Skeletal muscle satellite cell (primary cell): Measurements from ENCODE around the gene PHOX2A.
A peak's percentile ranks its signal among the peaks of the same experiment; 100 is the strongest.

Source experiments
- H3K27me3 ChIP-seq: 2 replicates; pipeline ENCODE4 v1.7.0; 2013; ENCODE audit warnings: low read length; ENCODE audit not compliant: control insufficient read depth, insufficient read depth
- H3K36me3 ChIP-seq: 2 replicates; pipeline ENCODE4 v1.7.0; 2013; ENCODE audit warnings: mild to moderate bottlenecking, control low read depth, low read length; ENCODE audit not compliant: insufficient read depth
- H3K4me1 ChIP-seq: 2 replicates; pipeline ENCODE4 v1.7.0; 2013; ENCODE audit warnings: low read length; ENCODE audit not compliant: control insufficient read depth, insufficient read depth
- H3K4me2 ChIP-seq: 2 replicates; pipeline ENCODE4 v1.7.0; 2013; ENCODE audit warnings: mild to moderate bottlenecking, low read length
- H3K4me3 ChIP-seq: 2 replicates; pipeline ENCODE4 v1.7.0; 2013; ENCODE audit warnings: low read length
- H3K9ac ChIP-seq: 2 replicates; pipeline ENCODE4 v1.7.0; 2013; ENCODE audit warnings: mild to moderate bottlenecking, low read depth, low read length, moderate library complexity
- H3K9me3 ChIP-seq: replicated peaks from 2 replicates; pipeline ENCODE4 v1.7.0; 2013; ENCODE audit warnings: mild to moderate bottlenecking, control low read depth, low read length

Gene PHOX2A

DNA sequence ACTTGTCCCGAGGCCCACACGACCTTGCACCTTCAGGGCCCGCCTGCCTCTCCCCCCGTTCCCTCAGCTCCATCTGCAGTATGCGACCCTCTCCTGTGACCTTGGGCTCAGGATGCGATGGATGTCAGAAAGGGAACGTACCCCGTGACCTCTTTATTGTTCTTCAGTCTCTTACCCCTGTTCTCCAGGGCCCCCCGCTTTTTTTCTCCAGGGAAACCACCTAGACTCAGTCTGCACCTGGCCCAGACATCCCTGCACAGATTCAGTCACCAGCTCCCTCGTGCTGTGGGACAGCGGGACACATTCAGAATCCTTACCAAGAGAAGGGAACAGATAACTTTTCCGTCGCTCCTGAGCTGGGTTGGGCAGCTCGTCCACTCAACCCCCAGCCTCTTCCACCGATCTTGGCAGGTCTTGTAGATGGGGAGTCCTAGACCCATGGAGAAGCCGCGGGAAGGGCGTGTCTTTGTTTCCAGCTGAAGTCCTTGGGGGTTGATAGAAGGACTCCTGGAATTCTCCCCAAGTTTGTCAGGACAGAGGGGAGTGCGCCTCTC, 1.4 kb upstream of the PHOX2A start:
- Histone ChIP-seq H3K4me2 (no peak overlapping the region), H3K4me1 (peaks cover 2% of the 10 kb centered on the region), H3K9me3 (no peaks in the 10 kb centered on the region), H3K27me3 (peaks cover 82% of the 10 kb centered on the region), H3K4me3 (no peak overlapping the region), H3K9ac (no peak overlapping the region), H3K36me3 (no peaks in the 10 kb centered on the region)

DNA sequence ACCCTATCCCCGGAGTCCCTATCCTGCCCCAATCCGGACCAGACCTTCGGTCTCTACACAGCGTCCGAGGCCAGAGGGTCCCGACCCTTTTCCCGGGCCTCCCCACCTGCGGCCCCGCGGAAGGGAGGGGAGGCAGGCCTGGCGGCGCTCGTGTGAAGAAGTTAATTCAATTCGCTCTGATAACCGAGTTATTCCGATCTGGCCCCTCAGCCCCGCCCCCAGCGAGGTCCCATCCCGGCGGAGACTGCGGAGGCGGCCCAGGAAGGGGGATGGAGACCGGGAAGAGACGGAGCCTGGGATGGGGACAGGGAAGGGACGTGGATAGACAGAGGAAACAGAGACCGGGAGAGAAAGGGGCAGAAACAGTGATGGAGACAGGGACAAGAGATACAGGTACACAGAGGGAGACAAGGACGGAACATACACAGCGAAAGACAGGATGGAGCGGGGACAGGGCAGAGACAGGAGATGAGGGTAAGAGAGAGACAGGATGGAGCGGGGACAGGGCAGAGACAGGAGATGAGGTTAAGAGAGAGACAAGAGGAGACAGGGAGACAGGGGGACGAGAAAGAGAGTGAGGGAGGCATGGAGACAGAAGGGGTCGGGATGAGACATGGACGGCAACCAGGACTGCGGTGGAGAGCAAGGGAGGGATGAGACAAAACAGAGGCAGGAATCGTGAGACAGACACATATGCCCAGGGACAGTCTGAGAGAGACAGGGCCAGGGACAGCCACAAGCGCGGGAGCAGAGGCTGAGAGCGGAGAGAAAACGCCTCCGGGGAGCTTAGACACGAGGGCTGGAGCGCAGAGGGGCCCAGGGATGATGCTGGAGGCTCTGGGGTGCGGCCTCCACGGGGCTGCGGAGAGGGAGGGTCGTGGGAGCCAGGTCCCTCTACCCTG, 636 bp upstream of the PHOX2A start:
- H3K27me3 ChIP-seq, result peaks cover 80% of the 10 kb centered on the region
- no peak overlapping the region for H3K4me3 ChIP-seq
- no peaks in the 10 kb centered on the region for H3K9me3 ChIP-seq
- no peak overlapping the region for H3K9ac ChIP-seq
- peak overlapping the region; percentile 29 for H3K4me2 ChIP-seq
- no peaks in the 10 kb centered on the region for H3K36me3 ChIP-seq
- peaks cover 9% of the 10 kb centered on the region for H3K4me1 ChIP-seq

DNA sequence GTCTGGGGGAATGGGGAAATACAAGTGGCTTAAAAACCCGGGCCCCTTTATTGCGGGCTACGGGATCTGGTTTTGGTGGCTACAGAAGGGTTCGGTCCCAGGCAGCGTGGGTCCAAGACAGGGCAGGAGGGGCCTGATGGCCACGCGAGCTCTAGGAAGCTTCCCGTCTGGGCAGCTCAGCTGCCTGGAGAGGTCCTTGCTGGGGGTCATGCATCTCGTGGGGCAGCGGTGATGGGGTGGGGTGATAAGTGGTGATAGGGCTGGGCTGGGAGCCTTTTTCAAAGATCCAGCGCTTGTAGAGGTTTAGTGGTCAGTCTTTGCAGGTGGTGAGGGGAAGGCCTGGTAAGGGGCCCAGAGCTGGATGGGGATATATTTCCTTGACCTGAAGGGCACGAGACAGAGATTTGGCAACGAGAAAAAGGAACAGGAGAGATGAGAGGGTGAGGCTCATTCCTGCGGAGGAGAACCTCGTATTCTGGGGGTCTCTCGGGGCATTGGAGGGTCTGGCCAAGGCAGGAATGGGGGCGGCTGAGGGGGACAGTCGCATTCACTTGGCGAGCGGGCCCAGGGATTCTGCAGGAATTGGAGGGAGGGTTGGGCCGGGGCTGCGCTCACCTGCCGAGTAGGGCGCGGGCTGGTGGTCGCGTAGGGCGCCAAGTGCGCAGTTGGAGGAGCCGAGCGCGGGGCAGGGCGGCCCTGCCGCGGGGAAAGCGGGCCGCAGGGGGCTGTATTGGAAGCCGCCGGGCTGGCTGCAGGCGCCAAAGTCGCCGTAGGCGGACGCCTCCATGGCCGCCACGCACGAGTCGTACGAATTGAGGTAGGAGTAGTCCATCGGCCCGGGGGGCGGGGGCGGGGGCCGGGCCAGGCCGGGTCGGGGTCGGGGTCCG, 560 bp downstream of the PHOX2A start:
- no peaks in the 10 kb centered on the region for H3K9me3 ChIP-seq
- H3K4me3 ChIP-seq, result no peak overlapping the region
- H3K36me3 ChIP-seq, result peaks cover 5% of the 10 kb centered on the region
- no peak overlapping the region for H3K9ac ChIP-seq
- peaks cover 16% of the 10 kb centered on the region for H3K4me1 ChIP-seq
- H3K4me2 ChIP-seq, result no peak overlapping the region
- peaks cover 74% of the 10 kb centered on the region for H3K27me3 ChIP-seq

DNA sequence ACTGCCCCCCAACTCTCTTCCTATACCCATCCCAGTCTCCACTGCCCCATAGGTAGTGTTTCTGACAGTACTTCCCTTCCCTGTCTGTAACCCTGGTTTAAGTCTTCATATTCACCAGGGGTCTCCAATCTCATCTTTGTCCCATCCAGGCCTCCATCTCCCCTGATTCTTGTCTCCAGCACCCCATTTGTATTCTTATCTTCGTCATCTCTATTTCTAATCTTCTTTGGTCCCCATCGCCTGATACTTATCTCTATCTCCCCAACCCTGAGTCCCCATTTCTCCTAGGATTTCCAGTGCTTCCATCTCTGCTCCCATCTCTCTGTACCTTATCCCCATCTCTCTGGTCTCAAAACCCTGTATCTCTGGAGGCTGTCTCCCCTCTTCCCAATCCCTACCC, 1.8 kb downstream of the PHOX2A start:
- peaks cover 16% of the 10 kb centered on the region for H3K4me1 ChIP-seq
- H3K4me3 ChIP-seq, result no peak overlapping the region
- H3K9ac ChIP-seq, result no peak overlapping the region
- peaks cover 16% of the 10 kb centered on the region for H3K36me3 ChIP-seq
- peaks cover 63% of the 10 kb centered on the region for H3K27me3 ChIP-seq
- no peak overlapping the region for H3K4me2 ChIP-seq
- H3K9me3 ChIP-seq, result no peaks in the 10 kb centered on the region

DNA sequence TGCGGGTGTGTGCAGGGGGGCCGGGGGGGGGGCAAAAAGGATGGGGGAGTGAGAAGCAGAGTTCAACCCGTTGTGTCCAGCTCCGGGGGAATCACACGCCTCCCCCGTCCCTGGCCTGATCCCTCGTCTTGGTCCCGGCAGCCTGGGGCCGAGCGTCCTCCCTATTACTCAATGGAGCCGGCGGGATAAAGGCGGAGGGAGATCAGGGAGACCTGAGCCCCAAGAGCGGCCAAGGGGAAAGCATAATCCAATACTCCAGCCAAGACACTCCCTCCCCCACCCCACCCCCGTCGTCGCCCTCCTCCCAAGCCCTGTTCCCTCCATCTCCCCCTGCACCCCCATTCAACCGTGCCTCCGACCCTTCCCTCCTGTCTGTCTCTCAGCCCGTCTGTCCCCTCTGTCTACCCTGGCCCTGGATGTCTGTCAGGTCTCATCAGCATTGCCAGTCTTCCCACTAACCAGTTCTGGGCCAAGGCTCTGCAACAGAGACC, 2.6 kb downstream of the PHOX2A start:
- Histone ChIP-seq H3K27me3 (peaks cover 56% of the 10 kb centered on the region), H3K36me3 (peaks cover 24% of the 10 kb centered on the region), H3K4me1 (peaks cover 16% of the 10 kb centered on the region), H3K4me2 (no peak overlapping the region), H3K9me3 (no peaks in the 10 kb centered on the region), H3K9ac (no peak overlapping the region), H3K4me3 (no peak overlapping the region)

DNA sequence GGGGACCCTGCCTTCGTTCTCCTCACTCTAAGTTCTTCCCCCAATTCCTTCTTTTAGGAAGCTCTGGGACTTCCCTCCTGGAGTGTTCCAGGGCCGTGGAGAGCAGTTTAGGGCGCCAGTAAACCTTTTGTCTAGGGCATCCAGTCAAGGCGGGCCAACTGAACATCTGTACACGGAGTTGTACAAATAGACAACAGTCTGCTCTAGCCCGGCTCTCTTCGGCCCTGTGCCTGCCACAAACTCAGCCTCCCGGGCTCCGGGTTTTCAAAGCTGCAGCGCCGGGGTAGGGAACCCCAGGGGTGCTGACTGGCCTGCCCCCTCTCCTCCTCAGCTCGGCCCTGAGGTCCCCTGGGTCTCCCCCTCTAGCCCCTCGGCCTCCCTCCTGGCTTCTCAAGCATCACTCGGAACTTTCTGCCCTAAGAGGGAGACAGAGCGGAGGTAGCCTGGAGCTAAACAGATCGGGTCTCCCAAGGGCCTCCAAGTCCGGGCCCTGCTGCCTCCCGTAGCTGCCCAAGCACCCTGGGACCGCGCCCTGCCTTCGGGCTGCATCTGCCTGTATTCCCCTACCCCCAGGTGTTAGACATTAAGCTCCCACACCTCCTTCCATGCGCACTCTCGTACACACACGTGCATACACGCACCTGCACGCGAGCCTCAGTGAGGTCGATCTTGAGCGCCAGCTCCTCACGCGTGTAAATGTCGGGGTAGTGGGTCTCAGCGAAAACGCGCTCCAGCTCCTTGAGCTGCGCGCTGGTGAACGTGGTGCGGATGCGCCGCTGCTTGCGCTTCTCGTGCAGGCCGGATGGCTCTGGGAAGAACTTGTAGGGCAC, 3.3 kb downstream of the PHOX2A start:
- H3K4me2 ChIP-seq, result peak overlapping the region; percentile 83
- peaks cover 16% of the 10 kb centered on the region for H3K4me1 ChIP-seq
- H3K9me3 ChIP-seq, result no peaks in the 10 kb centered on the region
- peaks cover 29% of the 10 kb centered on the region for H3K36me3 ChIP-seq
- H3K4me3 ChIP-seq, result peak overlapping the region; percentile 62
- H3K27me3 ChIP-seq, result peaks cover 50% of the 10 kb centered on the region
- H3K9ac ChIP-seq, result no peak overlapping the region

DNA sequence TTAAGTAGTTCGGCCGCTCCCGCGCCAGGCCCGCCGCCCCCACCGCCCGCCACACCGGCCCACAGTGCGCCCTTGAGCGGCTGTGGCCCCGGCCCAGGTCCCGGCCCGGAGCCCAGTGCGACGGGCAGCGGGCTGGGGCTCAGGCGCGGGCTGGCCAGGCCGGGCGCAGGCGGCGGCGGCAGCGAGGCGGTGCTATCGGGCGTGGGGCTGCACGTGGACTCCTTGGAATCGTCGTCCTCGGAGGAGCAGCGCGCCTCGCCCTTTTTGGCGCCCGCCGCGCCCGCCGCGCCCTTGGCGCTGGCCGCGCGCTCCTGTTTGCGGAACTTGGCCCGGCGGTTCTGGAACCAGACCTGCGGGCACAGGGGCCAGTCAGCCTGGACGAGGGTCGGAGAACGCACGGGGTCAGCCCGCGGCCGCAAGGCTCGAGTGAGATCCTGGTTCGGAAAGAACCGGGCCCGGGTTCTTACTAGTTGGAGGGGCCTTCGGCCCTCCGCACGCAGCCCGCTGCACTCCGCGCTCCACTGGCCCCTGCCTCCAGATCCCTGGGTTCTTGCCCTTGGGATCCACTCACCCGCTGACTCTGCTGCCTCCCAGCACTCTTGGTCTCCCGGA, 4.0 kb downstream of the PHOX2A start:
- H3K4me2 ChIP-seq, result peak overlapping the region; percentile 83
- peak overlapping the region; percentile 62 for H3K4me3 ChIP-seq
- peak overlapping the region; percentile 18 for H3K9ac ChIP-seq
- peaks cover 42% of the 10 kb centered on the region for H3K27me3 ChIP-seq
- no peaks in the 10 kb centered on the region for H3K9me3 ChIP-seq
- H3K4me1 ChIP-seq, result peaks cover 16% of the 10 kb centered on the region
- peaks cover 36% of the 10 kb centered on the region for H3K36me3 ChIP-seq

DNA sequence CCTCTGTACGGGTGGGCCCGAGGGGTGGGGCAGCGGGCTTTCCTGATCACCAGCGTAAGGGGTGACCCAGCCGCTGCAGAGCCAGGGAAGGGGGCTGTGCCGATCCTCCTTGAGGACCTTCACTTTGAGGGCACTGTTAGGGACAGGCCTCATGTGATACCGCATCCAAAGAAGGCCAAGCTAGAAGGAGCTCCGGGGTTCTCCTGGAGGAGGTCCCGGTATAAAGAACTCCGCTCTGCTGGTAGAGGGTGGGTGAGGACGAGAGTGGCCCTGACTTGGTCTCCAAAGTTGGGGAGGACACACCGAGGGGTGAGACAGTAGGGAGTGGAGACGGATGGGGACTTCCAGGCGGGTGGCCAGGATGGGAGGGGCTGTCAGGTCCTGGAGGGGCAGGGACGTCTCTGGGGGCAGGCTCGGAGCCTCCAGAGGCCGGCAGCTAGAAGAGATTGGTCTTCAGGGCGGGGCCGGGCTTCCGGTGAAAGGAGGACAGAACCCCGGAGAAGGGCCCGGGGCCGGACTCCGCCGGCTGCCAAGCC, 4.6 kb downstream of the PHOX2A start:
- Histone ChIP-seq H3K9ac (peak overlapping the region; percentile 18), H3K4me1 (peaks cover 16% of the 10 kb centered on the region), H3K36me3 (peaks cover 42% of the 10 kb centered on the region), H3K4me2 (peak overlapping the region; percentile 83), H3K4me3 (peak overlapping the region; percentile 62), H3K27me3 (peaks cover 37% of the 10 kb centered on the region), H3K9me3 (no peaks in the 10 kb centered on the region)

DNA sequence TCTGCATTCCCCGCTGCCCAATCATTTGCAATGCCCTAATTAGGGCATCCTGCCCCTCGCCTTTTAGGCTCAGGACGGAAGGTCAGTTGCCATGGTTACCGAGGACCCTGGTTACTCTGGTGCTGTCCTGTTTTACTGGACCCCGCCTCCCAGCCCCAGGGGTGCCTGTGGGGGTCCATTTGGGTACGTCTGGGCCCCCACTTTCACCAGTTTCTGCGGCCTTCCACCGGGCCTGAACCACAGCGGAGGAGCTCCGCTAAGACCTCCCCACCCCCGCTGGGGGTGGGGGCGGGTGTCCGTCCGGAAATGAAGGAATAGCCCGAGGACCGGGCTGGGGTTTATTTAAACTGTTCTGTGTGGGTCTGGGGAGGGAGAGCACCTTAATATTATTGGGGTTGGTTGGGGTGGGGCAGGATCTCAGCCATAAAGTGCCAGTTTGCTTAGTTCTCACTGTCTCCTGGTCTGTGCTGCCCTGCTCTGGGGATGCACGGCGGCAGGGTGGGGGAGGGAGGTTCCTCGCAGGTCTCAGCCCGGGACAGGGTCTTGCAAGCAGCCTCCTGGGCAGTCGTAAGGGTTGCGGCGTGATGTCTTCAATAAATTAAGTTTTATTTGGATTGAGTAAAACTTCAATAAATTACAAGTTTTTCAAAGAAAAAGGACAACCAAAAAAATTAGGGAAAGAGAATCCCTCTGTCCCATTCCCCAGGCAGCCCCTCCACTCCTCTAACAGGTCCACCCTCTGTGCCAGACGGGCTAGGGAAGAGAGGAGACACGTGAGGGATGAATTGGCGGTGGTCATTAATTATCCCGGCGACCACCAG, 5.3 kb downstream of the PHOX2A start:
- Histone ChIP-seq H3K4me3 (no peak overlapping the region), H3K27me3 (peaks cover 34% of the 10 kb centered on the region)

More for the DNA sequence above, 5.3 kb downstream of the PHOX2A start:
- H3K4me1 ChIP-seq, result peaks cover 16% of the 10 kb centered on the region
- peaks cover 48% of the 10 kb centered on the region for H3K36me3 ChIP-seq
- peak overlapping the region; percentile 83 for H3K4me2 ChIP-seq
- H3K9ac ChIP-seq, result peak overlapping the region; percentile 18
- H3K9me3 ChIP-seq, result no peaks in the 10 kb centered on the region
